ENCODE data around the gene HVCN1.

- TF ChIP-seq TAF1 (IDR thresholded peaks at IDR 0.05; ENCODE audit: low read depth, low read length) (no peak), POLR2A (IDR thresholded peaks at IDR 0.05; ENCODE audit: low read depth, low read length) (no peak)
Measured at GRCh38 chr12:110658878-110659277, 30.0 kb downstream of the HVCN1 start.
